IPS-NIHi11 (cell line): ENCODE results near the gene RNPS1.
A peak's percentile ranks its signal among the peaks of the same experiment; 100 is the strongest.

Experiments
- DNase-seq: peaks from one replicate; pipeline ENCODE4 v3.0.0; 2012; ENCODE audit warnings: mixed read lengths, low spot score

Gene RNPS1

DNA sequence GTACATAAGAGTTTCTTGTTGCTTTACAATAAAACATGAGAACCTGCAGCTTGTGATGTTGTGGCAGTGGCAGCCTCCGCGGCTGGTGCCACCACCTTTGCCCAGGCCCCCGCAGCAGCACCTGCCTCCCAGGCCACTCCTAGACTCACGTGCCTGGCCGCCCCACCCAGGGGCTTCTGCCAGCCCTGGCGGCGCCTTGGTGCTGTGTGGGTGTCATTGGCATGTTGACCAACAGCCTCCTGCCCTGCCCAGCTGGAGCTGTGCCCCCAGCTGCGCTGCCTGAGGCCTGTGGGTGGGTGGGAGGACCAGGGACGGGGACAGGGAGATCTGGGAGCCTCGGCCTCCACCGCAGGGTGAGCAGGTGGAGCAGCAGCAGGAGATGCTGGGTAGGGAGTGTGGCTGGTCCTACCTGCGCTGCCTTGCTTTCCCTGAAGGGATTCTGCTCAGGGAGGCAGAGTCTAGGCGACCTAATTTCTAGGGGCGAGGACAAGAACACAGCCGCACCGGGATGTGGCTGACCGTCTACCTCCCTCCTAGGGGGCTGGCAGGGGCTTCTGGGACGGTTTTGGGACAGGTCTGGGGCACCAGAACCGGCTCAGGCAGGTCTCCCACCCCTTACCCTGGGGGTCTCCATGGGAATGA, 32.1 kb downstream of the RNPS1 start:
- DNase-seq: no peak

DNA sequence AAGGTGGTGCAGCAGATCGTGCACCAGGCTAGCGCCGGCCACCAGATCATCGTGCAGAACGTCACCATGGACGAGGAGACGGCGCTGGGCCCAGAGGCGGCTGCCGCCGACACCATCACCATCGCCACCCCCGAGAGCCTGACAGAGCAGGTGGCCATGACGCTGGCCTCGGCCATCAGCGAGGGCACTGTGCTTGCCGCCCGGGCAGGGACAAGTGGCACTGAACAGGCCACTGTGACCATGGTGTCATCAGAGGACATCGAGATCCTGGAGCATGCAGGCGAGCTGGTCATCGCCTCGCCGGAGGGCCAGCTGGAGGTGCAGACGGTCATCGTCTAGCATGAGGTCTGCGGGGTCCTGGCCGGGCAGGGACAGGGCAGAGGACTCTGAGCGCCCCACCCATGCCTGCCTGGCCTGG, 32.7 kb downstream of the RNPS1 start:
- DNase-seq: no peak

DNA sequence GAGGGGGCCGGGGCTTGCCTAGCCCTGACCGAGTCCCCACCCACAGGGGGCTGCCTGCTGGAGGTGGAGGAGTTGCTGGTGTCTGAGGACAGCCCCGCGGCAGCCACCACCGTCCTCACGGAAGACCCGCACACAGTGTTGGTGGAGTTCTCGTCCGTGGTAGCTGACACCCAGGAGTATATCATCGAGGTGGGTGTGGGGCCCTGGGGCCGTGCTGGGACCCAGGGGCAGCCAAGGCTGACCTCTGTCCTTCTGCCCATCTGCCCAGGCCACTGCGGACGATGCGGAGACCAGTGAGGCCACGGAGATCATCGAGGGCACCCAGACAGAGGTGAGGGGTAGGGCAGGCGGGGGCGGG, 33.1 kb downstream of the RNPS1 start:
- DNase-seq: no peak

DNA sequence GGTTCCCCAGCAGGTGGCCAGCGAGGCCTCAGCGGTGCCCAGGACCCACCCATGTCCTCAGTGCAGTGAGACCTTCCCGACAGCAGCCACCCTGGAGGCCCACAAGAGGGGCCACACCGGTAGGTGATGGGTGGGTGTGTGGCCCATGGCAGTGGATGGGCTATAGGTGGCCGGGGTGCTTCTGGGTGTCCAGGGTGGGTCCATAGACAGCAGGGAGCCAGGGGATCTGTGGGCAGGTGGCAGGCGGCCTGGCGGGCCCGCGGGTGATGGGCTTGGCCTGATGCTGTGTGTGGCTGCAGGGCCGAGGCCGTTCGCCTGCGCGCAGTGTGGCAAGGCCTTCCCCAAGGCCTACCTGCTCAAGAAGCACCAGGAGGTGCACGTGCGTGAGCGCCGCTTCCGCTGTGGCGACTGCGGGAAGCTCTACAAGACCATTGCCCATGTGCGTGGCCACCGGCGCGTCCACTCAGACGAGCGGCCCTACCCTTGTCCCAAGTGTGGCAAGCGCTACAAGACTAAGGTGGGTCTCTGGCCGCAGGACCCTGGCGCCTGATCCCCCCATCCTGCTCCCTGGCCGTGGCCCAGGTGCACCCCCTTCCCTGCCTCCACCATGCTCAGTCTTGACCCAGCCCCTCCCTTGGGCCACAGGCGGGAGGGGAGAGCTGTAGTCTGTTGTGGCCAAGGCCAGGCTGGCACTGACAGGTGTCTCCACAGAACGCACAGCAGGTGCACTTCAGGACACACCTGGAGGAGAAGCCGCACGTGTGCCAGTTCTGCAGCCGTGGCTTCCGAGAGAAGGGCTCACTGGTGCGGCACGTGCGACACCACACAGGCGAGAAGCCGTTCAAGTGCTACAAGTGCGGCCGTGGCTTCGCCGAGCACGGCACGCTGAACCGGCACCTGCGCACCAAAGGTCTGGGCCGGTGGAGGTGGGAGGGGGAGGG, 33.8 kb downstream of the RNPS1 start:
- DNase-seq: no peak

DNA sequence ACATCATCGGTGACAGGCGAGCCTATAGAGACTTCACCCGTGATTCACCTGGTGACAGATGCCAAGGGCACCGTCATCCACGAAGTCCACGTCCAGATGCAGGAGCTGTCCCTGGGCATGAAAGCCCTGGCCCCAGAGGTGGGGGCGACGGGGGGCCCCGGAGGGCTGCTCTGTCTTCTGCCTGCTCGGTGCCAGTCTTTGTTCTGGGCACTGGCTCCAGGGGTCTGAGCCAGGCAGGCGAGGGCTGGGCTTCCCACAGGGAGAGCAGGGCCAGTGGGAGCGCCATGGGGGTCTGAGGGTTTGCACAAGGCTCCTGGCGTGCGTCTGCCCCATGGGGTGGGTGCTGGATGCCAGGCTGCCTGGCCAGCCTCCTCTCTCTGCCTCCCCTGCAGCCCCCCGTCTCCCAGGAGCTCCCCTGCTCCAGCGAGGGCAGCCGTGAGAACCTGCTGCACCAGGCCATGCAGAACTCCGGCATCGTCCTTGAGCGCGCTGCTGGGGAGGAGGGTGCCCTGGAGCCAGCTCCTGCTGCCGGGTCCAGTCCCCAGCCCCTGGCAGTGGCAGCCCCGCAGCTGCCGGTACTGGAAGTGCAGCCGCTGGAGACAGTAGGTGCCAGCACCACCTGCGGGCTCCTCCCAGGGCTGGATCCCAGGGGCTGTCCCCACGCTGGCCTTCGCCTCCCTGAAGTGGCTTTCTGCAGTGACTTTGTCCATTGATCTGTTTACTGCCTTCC, 34.7 kb downstream of the RNPS1 start:
- no peak for DNase-seq

DNA sequence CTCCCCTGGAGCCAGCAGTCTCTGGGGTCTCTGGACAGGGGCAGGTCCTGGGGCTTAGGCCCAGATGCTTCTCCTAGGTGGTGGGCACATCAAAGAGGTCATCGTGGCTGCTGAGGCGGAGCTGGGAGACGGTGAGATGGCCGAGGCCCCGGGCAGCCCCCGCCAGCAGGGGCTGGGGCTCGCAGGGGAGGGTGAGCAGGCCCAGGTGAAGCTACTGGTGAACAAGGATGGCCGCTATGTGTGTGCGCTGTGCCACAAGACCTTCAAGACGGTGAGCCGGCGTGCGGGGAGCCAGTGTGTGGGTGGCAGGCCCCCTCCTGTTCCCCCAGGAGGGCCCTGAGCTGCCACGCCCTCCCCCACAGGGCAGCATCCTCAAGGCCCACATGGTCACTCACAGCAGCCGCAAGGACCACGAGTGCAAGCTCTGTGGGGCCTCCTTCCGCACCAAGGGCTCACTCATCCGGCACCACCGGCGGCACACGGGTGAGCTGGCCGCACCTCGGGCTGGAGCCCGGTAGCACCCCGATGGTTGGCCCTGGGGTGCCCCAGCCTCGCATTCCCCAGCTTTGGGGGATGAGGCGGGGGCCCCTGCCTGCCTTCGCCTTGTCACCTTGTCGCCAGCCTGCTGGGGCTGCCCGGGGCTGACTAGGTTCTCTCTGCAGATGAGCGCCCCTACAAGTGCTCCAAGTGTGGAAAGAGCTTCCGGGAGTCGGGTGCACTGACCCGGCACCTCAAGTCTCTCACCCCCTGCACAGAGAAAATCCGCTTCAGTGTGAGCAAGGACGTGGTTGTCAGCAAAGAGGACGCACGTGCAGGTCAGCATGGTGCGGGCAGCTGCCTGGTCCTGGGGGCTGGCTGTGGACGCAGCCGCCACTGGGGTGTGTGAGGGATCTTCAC, 35.6 kb downstream of the RNPS1 start:
- no peak for DNase-seq

DNA sequence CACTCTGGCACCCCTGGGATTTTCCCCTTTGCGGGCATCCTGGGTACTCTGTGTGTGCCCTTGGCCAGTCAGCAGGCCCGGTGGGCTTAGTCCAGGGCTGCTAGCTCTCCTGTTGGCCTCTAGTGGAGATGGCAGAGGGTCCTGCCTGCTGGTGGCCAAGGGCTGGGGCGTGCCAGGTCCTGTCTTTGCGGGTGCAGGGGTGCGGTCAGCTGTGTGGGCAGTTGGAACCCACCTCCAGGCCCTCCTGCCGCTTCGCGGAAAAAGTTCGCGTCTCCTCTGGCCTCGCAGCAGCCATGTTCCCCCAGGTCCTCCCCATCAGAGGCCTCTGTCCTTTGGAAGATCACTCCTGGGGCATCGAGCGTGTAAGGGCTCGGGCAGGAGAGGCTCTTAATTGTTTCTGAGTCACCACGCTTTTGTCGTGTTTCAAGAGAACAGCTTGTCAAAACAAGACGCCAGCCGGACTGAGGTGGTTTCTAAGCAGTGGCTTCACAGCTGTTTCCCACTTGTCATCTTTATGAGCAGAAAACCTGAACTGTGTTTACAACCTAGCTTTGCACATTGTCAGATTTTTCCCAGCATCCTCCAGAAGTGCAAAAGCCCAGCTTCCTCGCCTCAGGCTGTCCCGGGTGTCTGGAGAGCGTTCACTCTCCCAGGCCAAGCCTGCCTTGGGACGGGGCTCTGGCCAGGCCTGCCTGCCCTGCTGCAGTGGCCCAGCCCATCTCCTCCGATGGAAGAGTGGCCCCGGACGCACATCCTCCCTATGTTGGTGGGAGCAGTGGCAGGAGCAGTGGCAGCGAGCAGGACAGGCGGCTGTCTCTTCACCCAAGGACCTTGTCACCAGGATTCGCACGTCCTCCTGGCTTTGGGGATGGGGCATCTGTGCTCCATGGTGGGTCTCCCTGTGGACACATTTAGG, 36.7 kb downstream of the RNPS1 start:
- no peak for DNase-seq

DNA sequence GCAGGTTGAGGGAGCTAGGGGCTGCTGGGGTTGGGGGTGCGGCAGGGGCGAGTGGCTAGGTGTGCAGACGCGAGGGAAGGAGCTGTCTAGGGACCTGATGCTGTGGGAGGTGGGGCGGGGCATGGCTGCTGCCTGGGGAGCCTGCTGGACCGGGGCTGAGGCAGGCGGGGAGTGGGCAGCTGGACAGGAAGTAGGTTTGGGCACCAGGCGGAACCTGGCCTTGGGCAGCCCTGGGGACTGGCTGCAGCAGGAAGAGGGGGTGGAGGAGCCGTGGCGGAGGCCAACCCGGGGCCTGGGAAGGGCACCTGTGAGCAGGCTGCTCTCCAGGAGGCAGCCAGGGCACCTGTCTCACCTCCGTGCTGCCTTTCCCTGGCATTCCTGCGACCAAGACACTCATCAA, 37.5 kb downstream of the RNPS1 start:
- peak; percentile 42 for DNase-seq

DNA sequence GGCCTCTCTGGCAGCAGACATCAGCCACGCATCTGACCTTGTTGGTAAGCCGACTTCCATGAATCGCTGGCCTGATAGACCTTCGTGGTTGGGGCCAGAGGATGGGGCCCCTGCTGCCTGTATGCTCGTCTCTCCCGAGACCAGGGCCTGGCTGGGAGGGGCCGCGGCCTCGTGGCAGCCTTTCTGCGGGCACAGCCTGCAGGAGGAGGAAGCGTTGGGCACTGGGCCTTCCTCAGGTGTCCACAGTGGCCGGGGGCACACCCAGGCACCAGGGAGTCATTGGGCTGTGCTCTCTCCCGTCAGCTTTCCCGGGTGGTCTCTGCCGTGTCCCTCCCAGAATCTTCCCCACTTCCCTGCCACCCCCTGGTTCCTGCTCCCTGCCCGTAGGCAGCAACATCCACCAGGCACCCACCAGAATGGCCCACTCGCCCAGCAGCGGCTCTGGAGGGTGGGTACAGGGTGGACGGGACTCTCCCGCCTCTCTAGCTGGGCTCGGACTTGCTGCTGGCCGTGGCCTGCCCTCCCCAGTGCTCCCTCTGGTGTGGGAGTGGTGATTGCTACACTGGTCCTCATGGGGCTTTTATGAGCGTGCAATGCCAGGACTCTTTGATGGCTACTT, 38.2 kb downstream of the RNPS1 start:
- no peak for DNase-seq

DNA sequence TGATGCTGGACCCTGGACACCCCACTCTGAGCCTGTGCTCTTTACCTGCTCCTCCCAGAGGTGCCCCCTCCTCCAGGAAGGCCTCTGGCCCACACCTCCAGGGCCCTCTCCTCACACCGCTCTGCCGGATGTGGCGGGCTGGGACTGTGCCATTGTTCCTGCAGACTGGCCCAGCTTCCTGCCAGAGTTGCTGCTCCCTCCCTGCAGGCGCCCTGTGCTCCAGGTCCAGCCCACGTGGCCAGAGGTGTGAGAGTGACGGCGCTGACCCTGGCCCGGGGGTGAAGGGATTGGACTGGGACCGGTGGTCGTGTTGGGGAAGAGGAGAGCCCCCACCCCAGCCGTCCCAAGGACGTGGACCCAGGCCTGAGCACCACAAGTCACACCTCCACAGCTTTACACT, 38.8 kb downstream of the RNPS1 start:
- DNase-seq: no peak

DNA sequence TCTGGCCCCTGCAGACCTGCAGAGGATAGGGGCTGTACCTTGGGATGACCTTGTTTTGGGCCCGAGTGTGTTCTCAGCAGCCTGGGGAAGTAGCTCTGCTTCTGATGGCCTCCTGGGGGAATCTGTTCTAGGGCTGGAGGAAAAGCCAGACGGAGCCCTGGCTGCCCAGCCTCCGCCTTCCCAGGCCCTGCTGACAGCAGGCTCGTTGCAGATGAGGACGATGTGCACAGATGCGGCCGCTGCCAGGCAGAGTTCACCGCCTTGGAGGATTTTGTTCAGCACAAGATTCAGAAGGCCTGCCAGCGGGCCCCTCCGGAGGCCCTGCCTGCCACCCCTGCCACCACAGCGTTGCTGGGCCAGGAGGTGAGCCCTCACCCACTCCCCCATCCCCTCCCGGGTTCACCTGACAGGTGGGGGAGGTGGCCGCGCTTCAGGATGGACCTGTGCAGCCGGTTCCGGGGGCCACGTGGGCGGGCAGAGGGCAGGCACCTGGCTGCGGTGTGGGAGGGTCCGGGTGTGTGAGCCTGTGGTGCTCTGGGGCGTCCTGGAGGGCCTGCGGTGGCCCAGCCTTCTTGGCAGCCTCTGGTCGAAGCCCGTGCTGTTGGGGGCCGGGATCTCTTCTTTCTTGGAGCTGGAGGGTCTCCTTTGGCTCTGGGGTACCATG, 39.6 kb downstream of the RNPS1 start:
- DNase-seq: no peak

DNA sequence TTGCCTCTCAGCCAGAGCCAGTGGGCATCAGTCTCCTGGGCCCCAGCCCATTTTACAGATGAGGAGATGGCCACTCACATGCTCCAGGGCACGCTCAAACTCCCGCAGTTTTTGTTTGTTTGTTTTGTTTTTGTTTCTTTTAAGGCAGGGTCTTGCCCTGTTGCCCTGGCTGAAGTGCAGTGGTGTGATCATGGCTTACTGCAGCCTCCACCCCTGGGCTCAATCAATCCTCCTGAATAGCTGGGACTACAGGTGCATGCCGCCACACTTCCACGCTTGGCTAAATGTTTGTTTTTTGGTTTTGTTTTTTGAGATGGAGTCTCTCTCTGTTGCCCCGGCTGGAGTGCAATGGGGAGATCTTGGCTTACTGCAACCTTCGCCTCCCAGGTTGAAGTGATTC, 41.0 kb downstream of the RNPS1 start:
- no peak for DNase-seq

DNA sequence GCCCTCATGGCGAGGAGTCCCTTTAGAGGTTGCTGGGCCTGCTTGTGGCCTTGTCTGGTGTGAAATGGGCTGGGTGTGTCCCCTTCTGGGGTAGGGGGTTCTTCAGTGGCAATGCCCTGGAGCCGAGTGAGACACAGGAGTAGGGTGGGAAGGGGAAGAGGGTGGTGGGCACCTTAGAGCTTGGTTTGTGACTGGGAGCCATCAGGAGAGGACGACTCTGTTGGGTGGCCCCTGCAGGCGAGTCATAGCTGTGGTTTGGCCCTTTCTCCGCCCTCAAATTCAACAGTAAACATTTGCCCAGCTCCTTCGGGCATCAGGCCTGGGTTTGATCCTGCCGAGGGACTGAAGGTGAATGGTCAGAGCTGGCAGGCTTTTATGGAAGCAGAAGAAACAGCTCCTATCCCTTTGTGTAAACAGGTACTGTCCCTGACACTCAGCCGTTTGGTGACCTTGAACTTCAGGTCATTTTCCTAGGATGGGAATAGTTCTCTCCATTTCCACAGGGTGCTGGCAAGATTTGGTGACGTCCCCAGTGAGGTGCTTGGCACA, 41.6 kb downstream of the RNPS1 start:
- no peak for DNase-seq

DNA sequence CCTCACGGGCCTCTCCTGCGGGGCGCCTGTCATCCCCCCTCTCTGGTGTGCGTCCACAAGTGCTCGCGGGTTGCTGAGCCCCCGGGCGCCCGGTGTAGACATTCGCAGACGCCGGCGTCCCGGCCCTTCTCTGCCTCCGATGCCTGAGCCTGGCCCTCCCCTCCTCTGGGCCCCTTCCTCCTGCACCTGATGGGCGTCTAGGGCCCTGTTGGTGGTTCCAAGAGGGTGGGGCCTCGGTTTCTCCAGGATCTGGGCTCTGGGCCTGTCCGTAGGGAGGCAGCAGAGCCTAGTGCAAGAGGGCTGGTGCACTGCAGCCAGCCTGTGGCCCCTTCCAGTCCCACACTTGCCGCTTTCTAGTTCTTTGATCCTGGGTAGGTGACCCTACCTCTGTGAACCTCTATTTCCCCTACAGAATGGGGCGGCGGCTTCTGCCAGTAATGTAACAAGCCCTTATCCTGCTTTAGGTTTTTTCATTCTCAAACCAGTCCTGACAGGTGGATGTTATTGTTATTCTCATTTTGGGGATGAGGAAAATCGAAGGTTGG, 43.9 kb downstream of the RNPS1 start:
- DNase-seq: peak; percentile 72

DNA sequence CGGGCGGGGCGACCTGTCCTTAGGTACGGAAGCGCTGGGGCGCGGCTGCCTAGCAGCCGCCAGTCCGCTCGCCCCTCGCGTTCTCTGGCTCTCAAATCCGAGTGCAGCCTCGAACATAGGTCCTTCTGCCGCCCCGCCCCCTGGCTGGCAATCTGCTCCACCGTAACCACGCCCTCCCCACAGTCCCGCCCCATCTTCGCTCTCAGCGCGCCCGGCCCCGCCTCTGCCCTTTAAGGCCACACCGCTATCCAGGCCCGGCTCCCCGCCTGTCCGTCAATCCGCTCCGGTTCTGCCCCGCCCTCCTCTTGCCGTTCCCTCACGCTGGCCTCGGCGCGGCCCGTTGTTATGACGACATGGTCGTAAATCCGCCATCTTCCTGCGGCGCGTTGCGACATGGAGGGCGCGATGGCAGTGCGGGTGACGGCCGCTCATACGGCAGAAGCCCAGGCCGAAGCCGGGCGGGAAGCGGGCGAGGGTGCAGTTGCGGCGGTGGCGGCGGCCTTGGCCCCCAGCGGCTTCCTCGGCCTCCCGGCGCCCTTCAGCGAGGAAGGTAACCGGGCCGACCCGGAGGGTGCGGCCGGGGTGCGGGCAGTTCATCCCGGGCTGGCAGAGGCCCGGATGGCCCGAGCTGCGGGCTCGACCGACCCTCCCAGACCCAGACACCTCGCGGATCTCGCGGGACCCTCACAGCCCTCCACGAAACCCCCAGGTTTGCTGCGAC, 44.5 kb downstream of the RNPS1 start, which contains the start of gene E4F1:
Gene E4F1, plus strand, starts transcription at position 371 of the 721 bp plus-strand sequence. Its CDS starts 23 bp downstream, at position 394.
- DNase-seq: peak; percentile 99

DNA sequence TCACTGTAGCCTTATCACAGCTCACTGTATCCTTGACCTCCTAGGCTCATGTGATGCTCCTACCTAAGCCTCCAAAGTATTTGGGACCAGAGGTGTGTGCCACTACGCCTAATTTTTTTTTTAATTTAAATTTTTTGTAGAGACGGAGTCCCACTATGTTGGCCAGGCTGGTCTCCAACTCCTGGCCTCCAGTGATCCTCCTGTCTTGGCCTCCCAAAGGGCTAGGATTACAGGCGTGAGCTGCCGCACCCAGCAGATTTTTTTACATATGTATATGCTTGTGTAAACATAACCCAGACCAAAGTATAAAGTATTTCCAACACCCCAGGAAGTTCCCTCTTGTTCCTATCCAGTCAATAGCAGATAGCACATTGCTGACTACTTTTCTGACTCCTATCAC, 51.6 kb downstream of the RNPS1 start:
- no peak for DNase-seq

DNA sequence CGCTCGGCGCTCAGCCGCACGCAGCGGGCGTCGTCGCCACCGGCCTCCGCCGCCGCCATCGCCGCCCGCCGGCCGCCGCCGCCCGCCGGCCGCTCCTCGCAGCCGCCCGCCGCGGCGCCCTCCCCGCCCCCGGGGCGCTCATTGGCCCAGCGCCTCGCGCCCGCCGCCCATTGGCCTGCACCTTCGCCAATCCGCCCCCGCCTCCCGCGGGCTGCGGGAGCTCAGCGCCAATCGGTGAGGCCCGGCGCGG, 53.3 kb downstream of the RNPS1 start, which contains the start of gene PGP:
Gene PGP, minus strand, starts transcription at position 122 of the 250 bp plus-strand sequence. Its CDS starts 63 bp downstream, at position 59.
- DNase-seq: no peak
